Measurements from ENCODE around the gene CCDC40.
"Not testable (repeated sequence)": the region's sequence is repeated elsewhere in the genome, so short reads cannot be mapped to it uniquely, and the experiment has no call there.

Gene CCDC40

GRCh38 chr17:80080081-80080480 is 43.6 kb downstream of the CCDC40 start:
- no peak for DNase-seq (ENCODE audit: low read depth in 1 of 2, low spot score in 1 of 2)

- no peak for DNase-seq (ENCODE audit: low read depth in 1 of 2, low spot score in 1 of 2)
Measured at GRCh38 chr17:80081596-80081995, 45.2 kb downstream of the CCDC40 start.

GRCh38 chr17:80082403-80083135 is 46.1 kb downstream of the CCDC40 start:
- DNase-seq (ENCODE audit: low read depth in 1 of 2, low spot score in 1 of 2) = peak; percentile 27 to 28

- DNase-seq (ENCODE audit: low read depth in 1 of 2, low spot score in 1 of 2) = no peak
Measured at GRCh38 chr17:80083136-80083661, 46.8 kb downstream of the CCDC40 start.

GRCh38 chr17:80084773-80085172 is 48.3 kb downstream of the CCDC40 start:
- no peak for DNase-seq (ENCODE audit: low read depth in 1 of 2, low spot score in 1 of 2)

GRCh38 chr17:80086081-80086480 is 49.6 kb downstream of the CCDC40 start:
- DNase-seq (ENCODE audit: low read depth in 1 of 2, low spot score in 1 of 2) = no peak

GRCh38 chr17:80086616-80087015 is 50.2 kb downstream of the CCDC40 start:
- no peak for DNase-seq (ENCODE audit: low read depth in 1 of 2, low spot score in 1 of 2)

- DNase-seq (ENCODE audit: low read depth in 1 of 2, low spot score in 1 of 2) = no peak
Measured at GRCh38 chr17:80087346-80088265, 51.2 kb downstream of the CCDC40 start.

GRCh38 chr17:80089762-80090161 is 53.3 kb downstream of the CCDC40 start:
- no peak for DNase-seq (ENCODE audit: low read depth in 1 of 2, low spot score in 1 of 2)

GRCh38 chr17:80090164-80090563 is 53.7 kb downstream of the CCDC40 start:
- DNase-seq (ENCODE audit: low read depth in 1 of 2, low spot score in 1 of 2) = not testable (repeated sequence)

GRCh38 chr17:80091376-80091775 is 54.9 kb downstream of the CCDC40 start:
- no peak for DNase-seq (ENCODE audit: low read depth in 1 of 2, low spot score in 1 of 2)

- DNase-seq (ENCODE audit: low read depth in 1 of 2, low spot score in 1 of 2) = no peak
Measured at GRCh38 chr17:80092959-80093358, 56.5 kb downstream of the CCDC40 start.

GRCh38 chr17:80095038-80095843 is 58.8 kb downstream of the CCDC40 start:
- DNase-seq (ENCODE audit: low read depth in 1 of 2, low spot score in 1 of 2) = no peak

GRCh38 chr17:80095844-80096475 is 59.5 kb downstream of the CCDC40 start:
- no peak for DNase-seq (ENCODE audit: low read depth in 1 of 2, low spot score in 1 of 2)

- no peak for DNase-seq (ENCODE audit: low read depth in 1 of 2, low spot score in 1 of 2)
Measured at GRCh38 chr17:80096561-80097021, 60.1 kb downstream of the CCDC40 start.

GRCh38 chr17:80097127-80097621 is 60.7 kb downstream of the CCDC40 start:
- no peak for DNase-seq (ENCODE audit: low read depth in 1 of 2, low spot score in 1 of 2)

- DNase-seq (ENCODE audit: low read depth in 1 of 2, low spot score in 1 of 2) = no peak
Measured at GRCh38 chr17:80097844-80098691, 61.6 kb downstream of the CCDC40 start.

- DNase-seq (ENCODE audit: low read depth in 1 of 2, low spot score in 1 of 2) = no peak
Measured at GRCh38 chr17:80099291-80100034, 63.0 kb downstream of the CCDC40 start.

GRCh38 chr17:80100035-80100323 is 63.5 kb downstream of the CCDC40 start:
- DNase-seq (ENCODE audit: low read depth in 1 of 2, low spot score in 1 of 2) = no peak
